Placental epithelial cell (primary cell): Measurements from ENCODE around the gene PRKCI. TPM values are rescaled to one million over a fixed set of nuclear protein-coding genes. Genes with fewer than 3 reads are reported as not detected.

Experiments used
- small RNA-seq: library from RNA; depleted of rRNA; stranded (forward); fragments of <200 nt; gene quantifications from one replicate; pipeline ENCODE3, GENCODE V24; 2012
- total RNA-seq: library from RNA; depleted of rRNA; stranded (reverse); fragments of >200 nt; gene quantifications from 2 replicates; pipeline ENCODE4 v1.2.3, GENCODE V29; 2012

PRKCI gene
- total RNA-seq: 60.9 and 103 TPM in 2 replicates

DNA sequence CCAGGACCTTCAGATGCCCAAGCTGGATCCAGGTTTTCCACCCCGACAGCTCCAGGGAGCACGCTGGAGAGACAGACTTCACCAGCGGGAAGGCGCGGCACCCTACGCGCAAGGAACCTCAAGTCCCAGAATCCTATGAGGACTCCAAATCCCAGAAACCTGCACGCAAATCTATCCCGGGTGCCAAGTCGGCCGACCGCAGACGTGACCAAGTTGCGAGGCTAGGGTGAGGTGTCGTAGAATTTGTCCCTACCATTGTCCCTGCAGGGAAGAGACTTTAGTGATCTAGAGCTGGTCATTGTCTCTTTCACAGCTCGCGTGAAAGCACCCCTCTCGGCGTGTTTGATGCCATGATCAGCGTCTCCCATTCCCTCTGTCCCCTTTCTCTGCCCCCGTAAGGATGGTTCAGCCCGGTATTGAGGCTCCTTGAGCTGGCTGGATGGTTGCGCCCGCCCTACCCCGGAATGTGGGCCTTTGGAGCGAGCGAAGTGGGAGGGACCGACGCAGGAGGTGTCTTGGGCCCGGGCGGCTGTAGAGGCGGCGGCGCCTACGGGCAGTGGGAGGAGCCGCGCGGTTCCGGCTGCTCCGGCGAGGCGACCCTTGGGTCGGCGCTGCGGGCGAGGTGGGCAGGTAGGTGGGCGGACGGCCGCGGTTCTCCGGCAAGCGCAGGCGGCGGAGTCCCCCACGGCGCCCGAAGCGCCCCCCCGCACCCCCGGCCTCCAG, at the start of gene PRKCI:
Gene PRKCI, plus strand, starts transcription at position 501 of the 723 bp plus-strand sequence. CDS start 246 bp downstream, outside the sequence.

DNA sequence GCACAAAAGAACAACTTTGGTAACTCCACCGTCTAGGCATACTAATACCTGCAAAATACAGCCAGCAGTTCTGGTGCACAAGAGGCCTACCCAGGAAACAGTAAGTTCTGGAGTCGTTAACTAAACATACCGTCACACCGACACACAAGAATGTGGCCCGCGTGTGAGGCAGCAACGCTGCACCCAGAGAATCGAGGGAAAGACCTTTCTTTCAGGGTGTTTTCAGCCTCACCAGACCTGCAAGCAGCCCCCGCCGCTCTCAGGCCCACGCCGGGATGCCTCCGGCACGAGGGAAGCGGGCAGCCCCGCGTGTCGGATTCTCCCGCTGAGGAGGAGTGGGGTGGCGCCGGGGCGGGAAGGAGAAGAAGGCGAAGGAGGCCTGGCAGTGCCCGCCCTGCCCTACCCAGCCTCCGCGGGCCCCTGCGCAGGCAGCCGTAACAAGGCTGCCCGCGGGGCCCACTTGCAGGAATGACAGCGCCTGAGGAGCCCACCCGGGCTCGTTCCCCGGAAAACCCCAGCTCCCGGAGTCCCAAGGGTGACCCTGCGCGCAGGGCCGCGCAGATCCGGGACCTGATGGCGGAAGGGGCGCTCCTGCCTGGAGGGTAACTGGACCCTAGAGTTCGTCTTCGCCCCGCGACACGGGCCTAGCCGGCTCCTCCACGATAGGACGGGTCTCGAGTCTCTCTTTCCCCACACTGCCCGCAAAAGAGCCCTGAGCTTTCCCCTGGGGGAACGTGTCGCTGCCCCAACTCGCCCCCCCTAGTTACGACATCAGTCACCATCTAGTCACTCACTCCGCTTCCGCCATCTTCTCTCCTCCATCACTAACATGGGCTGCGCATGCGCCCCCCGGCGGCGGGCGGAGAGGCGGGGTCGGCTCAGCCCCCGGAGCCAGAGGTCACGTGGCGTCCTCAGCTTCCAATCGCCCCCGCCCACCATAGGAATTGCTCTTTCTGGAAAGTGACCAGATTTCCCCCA, 41.0 kb upstream of the PRKCI start, which contains the start of gene PHC3:
Gene PHC3, minus strand, starts transcription at position 826 of the 978 bp plus-strand sequence. Its CDS starts 18 bp downstream, at position 808.

Small RNA genes within 50 kb of the gene (small RNA-seq; reads per million reads assigned to genes)
- gene RF00019: not detected

Other genes starting within 250 kb of the PRKCI start
- 0.11 TPM in 1 of 2 replicates, not detected in the other for gene GPR160, start 184.4 kb upstream of the PRKCI start, total RNA-seq
- gene PHC3, start 40.7 kb upstream of the PRKCI start, total RNA-seq: 23.0 and 27.1 TPM in 2 replicates
- gene SKIL, start 135.3 kb downstream of the PRKCI start, total RNA-seq: 66.0 and 71.8 TPM in 2 replicates
- gene CLDN11, start 196.4 kb downstream of the PRKCI start, total RNA-seq: 2.4 TPM in 2 replicates